Heart left ventricle (tissue), 13 donors: ENCODE measurements around the gene BID.

Experiments used
- CTCF ChIP-seq, 12 donors: fragments of 200-600 bp; sonication (generic) in 4 of 12; IDR thresholded peaks; one replicate each; pipeline versions ENCODE4 v1.5.0 to v1.8.0; 2018 to 2022; ENCODE audit warnings: antibody characterized with exemption in 12 of 12, mild to moderate bottlenecking in 5 of 12
- POLR2A ChIP-seq, 2 donors: fragments of 450-650 bp; IDR thresholded peaks; one replicate each; pipeline ENCODE4 v1.6.1; 2017; ENCODE audit warnings: antibody characterized with exemption in 2 of 2, mild to moderate bottlenecking in 2 of 2, moderate library complexity in 2 of 2
- donor health status: ischemic (EF 13 %, LVEDD 7.1; RV severe dilation, severe dysfunction).
- donor health status: DM: no; HTN: yes; CAD: no.
- donor health status: DM: no; HTN: no; CAD: no.
- donor health status: ischemic (EF 25% LVEDD 6.9; RV normal size, moderate dysfunction).
- donor health status: ischemic (EF 25% LVEDD 5.7; RV mildly dilated, moderate dysfunction).
- donor health status: ischemic (EF 35%, LVEDD 5.7; RV mildly dilated, moderate dysfunction).
- donor health status: nonischemic (EF 11% LVEDD 7.7; RV severe dilation, severe dysfunction).
- donor health status: DM: yes; HTN: yes; CAD: no.
- donor health status: PGD.
- donor health status: ischemic (EF 29% LVEDD 5.4; RV normal size, mild dysfunction).
- donor health status: nonischemic (EF 23%, LVEDD 6.1; RV moderate dilation, normal function).

- TF ChIP-seq CTCF (IDR thresholded peaks at IDR 0.05) (peak; percentile 67 to 80 (median 75)), POLR2A (IDR thresholded peaks at IDR 0.05) (no peak)
Measured at GRCh38 chr22:17742527-17742902, 31.8 kb downstream of the BID start.
